Thoracic aorta (tissue), 2 donors: ENCODE data around the gene TMEM219. TPM values are rescaled to one million over a fixed set of nuclear protein-coding genes. Genes with fewer than 3 reads are reported as not detected.

Source experiments
- ATAC-seq: fragments of 150-250 bp; one replicate; pipeline ENCODE4 v1.8.0; 2017; ENCODE audit warnings: low read depth; ENCODE audit not compliant: insufficient number of reproducible peaks, low FRiP score
- DNase-seq: peaks from one replicate; pipeline ENCODE4 v3.0.0-alpha.2; 2020; ENCODE audit warnings: low spot score
- H3K27ac ChIP-seq, 2 donors: fragments of 200-600 bp; sonication (generic); 1 replicate in 1 of 2; 2 replicates in 1 of 2; pipeline ENCODE4 v1.5.1; 2016; ENCODE audit warnings: mild to moderate bottlenecking in 2 of 2, moderate library complexity in 2 of 2
- H3K27me3 ChIP-seq: fragments of 200-600 bp; sonication (generic); replicated peaks from 2 replicates; pipeline ENCODE4 v1.6.0; 2016; ENCODE audit warnings: mild to moderate bottlenecking; ENCODE audit not compliant: insufficient read depth
- H3K36me3 ChIP-seq: fragments of 200-600 bp; sonication (generic); one replicate; pipeline ENCODE4 v1.5.1; 2016
- H3K4me1 ChIP-seq, 2 donors: fragments of 200-600 bp; sonication (generic); 1 replicate in 1 of 2; 2 replicates in 1 of 2; pipeline versions ENCODE4 v1.5.1 to v1.6.0; 2016; ENCODE audit warnings: low read depth in 2 of 2, mild to moderate bottlenecking in 1 of 2; ENCODE audit not compliant: control insufficient read depth in 1 of 2
- H3K4me3 ChIP-seq: fragments of 200-600 bp; sonication (generic); 2 replicates; pipeline ENCODE4 v1.5.1; 2016; ENCODE audit warnings: mild to moderate bottlenecking
- H3K9me3 ChIP-seq: fragments of 200-600 bp; sonication (generic); 2 replicates; pipeline ENCODE4 v1.5.1; 2016
- total RNA-seq, 2 donors: library from RNA; depleted of rRNA; stranded (reverse); fragments of >200 nt; gene quantifications; one replicate each; pipeline versions ENCODE4 v1.1.0 to v1.2.3, GENCODE V29; 2016
- TF ChIP-seq, protein P1 (sequence below): fragments of 200-600 bp; sonication (generic); IDR thresholded peaks from one replicate; pipeline ENCODE4 v1.5.1; 2019; ENCODE audit warnings: antibody characterized with exemption

Gene TMEM219
- total RNA-seq, 2 donors from 2014 or later: 79.7 to 161 TPM

DNA sequence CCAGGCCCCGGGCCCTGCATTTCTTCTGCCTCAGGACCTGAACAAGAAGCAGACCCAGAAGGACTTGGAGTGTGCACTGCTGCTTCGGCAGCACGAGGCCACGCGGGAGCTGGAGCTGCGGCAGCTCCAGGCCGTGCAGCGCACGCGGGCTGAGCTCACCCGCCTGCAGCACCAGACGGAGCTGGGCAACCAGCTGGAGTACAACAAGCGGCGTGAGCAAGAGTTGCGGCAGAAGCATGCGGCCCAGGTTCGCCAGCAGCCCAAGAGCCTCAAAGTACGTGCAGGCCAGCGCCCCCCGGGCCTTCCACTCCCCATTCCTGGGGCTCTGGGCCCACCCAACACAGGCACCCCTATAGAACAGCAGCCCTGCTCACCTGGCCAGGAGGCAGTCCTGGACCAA is 24.4 kb downstream of the TMEM219 start:
- ATAC-seq (no peak), DNase-seq (no peak)
- no peak overlapping the region for H3K27ac ChIP-seq
- H3K4me1 ChIP-seq: no peaks in the 10 kb centered on the region
- H3K27me3 ChIP-seq: no peaks in the 10 kb centered on the region
- peaks cover 83% of the 10 kb centered on the region for H3K36me3 ChIP-seq
- H3K9me3 ChIP-seq: no peaks in the 10 kb centered on the region
- H3K4me3 ChIP-seq: no peak overlapping the region
- TF ChIP-seq, protein P1, sequence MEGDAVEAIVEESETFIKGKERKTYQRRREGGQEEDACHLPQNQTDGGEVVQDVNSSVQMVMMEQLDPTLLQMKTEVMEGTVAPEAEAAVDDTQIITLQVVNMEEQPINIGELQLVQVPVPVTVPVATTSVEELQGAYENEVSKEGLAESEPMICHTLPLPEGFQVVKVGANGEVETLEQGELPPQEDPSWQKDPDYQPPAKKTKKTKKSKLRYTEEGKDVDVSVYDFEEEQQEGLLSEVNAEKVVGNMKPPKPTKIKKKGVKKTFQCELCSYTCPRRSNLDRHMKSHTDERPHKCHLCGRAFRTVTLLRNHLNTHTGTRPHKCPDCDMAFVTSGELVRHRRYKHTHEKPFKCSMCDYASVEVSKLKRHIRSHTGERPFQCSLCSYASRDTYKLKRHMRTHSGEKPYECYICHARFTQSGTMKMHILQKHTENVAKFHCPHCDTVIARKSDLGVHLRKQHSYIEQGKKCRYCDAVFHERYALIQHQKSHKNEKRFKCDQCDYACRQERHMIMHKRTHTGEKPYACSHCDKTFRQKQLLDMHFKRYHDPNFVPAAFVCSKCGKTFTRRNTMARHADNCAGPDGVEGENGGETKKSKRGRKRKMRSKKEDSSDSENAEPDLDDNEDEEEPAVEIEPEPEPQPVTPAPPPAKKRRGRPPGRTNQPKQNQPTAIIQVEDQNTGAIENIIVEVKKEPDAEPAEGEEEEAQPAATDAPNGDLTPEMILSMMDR: no peak

DNA sequence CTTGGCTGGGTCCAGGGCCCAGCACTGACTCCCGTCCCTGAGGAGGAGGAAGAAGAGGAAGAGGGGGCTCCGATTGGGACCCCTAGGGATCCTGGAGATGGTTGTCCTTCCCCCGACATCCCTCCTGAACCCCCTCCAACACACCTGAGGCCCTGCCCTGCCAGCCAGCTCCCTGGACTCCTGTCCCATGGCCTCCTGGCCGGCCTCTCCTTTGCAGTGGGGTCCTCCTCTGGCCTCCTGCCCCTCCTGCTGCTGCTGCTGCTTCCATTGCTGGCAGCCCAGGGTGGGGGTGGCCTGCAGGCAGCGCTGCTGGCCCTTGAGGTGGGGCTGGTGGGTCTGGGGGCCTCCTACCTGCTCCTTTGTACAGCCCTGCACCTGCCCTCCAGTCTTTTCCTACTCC is 25.1 kb downstream of the TMEM219 start:
- ATAC-seq: no peak

DNA sequence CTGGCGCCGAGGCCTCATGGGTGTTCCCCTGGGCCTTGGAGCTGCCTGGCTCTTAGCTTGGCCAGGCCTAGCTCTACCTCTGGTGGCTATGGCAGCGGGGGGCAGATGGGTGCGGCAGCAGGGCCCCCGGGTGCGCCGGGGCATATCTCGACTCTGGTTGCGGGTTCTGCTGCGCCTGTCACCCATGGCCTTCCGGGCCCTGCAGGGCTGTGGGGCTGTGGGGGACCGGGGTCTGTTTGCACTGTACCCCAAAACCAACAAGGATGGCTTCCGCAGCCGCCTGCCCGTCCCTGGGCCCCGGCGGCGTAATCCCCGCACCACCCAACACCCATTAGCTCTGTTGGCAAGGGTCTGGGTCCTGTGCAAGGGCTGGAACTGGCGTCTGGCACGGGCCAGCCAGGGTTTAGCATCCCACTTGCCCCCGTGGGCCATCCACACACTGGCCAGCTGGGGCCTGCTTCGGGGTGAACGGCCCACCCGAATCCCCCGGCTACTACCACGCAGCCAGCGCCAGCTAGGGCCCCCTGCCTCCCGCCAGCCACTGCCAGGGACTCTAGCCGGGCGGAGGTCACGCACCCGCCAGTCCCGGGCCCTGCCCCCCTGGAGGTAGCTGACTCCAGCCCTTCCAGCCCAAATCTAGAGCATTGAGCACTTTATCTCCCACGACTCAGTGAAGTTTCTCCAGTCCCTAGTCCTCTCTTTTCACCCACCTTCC is 25.6 kb downstream of the TMEM219 start:
- ATAC-seq (no peak), DNase-seq (no peak)
- no peaks in the 10 kb centered on the region for H3K4me1 ChIP-seq
- no peaks in the 10 kb centered on the region for H3K9me3 ChIP-seq
- TF ChIP-seq, protein P1: no peak
- no peak overlapping the region for H3K27ac ChIP-seq
- no peaks in the 10 kb centered on the region for H3K27me3 ChIP-seq
- peaks cover 78% of the 10 kb centered on the region for H3K36me3 ChIP-seq
- H3K4me3 ChIP-seq: no peak overlapping the region

More for the DNA sequence above, 25.1 kb downstream of the TMEM219 start:
- no peaks in the 10 kb centered on the region for H3K4me1 ChIP-seq
- no peak for DNase-seq
- H3K27ac ChIP-seq: no peak overlapping the region
- peaks cover 82% of the 10 kb centered on the region for H3K36me3 ChIP-seq
- H3K4me3 ChIP-seq: no peak overlapping the region
- no peaks in the 10 kb centered on the region for H3K27me3 ChIP-seq
- TF ChIP-seq, protein P1: no peak
- H3K9me3 ChIP-seq: no peaks in the 10 kb centered on the region

DNA sequence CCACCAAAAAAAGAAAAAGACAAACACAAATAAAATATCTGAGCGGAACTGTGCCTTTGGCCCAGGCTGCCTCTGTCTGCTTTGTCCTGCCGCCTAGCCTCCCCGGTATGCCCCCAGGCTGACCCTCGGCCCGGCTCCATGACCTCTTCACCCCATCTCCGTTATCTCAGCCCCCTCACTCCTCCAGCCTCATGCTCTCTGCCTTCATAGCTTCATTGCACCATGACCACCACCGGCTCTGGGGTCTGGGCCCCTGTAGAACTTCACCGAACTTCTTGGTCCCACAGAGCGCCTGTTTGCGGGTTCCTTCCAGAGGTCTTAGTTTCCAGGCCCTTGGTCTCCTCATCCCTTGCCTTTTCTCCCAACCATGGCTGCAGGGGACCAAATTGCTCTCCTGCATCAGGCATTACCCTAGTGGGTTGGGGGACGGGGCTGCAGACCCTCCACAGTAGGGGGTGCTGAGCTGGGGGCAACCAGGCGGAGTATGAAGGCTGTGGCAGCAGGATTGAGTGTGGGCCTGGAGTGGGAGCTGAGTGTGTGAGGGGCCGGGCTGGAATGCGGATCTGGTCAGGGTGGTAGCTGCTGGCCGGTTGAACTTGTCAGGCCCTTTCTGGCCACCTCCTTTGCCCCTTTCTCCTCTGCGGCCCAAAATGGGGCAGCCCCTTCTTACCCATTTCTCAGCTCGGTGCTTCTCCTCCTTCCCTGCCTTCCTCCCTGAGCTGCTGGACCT is 26.6 kb downstream of the TMEM219 start:
- Histone ChIP-seq H3K4me1 (no peaks in the 10 kb centered on the region), H3K27ac (no peak overlapping the region), H3K9me3 (no peaks in the 10 kb centered on the region), H3K4me3 (no peak overlapping the region), H3K27me3 (no peaks in the 10 kb centered on the region), H3K36me3 (peaks cover 74% of the 10 kb centered on the region)
- TF ChIP-seq, protein P1: no peak
- DNase-seq (no peak), ATAC-seq (no peak)

DNA sequence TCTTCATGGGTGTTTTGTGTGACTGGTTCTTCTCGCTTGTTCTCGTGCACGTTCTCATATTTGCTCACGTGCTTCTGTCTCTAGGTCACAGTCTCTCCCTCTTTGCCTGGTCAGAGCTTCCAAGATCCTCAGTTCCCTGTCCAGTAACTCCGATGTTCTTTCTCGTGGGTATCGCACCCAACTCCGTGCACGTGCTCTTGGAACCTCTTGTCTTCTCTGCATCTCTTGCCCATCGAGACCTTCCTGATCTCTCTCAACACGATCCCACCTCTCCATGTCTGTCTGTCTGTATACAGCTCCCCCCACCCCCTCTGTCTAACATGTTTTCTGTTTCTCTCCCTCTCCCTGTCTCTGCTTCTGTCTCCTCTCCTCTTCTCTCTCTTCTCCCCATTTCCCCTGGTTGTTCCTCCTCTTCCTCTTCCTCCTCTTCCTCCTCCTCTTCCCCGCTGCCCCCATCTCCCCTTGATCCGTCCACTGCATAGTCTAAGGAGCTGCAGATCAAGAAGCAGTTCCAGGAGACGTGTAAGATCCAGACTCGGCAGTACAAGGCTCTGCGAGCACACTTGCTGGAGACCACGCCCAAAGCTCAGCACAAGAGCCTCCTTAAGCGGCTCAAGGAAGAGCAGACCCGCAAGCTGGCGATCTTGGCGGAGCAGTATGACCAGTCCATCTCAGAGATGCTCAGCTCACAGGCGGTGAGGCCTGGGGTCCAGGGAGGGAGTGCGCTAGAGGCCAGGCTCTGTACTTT is 27.4 kb downstream of the TMEM219 start:
- peaks cover 66% of the 10 kb centered on the region for H3K36me3 ChIP-seq
- DNase-seq (no peak), ATAC-seq (no peak)
- TF ChIP-seq, protein P1: no peak
- peaks cover 0 to 3% of the 10 kb centered on the region in 2 donors for H3K4me1 ChIP-seq
- H3K4me3 ChIP-seq: no peak overlapping the region
- H3K27ac ChIP-seq: no peak overlapping the region
- H3K9me3 ChIP-seq: no peaks in the 10 kb centered on the region
- no peaks in the 10 kb centered on the region for H3K27me3 ChIP-seq
